Esophagus squamous epithelium (tissue), 4 donors: ENCODE measurements around the gene KIAA1671.

ENCODE experiments used
- CTCF ChIP-seq, 6 experiments: fragments of 450-650 bp in 4 of 6; fragments of 200-600 bp in 2 of 6; sonication (generic) in 2 of 6; IDR thresholded peaks; one replicate each; pipeline ENCODE4 v1.5.1; 2016 to 2019; ENCODE audit warnings: antibody characterized with exemption in 6 of 6, mild to moderate bottlenecking in 4 of 6, moderate library complexity in 4 of 6
- POLR2A ChIP-seq, 4 donors: fragments of 450-650 bp; IDR thresholded peaks; one replicate each; pipeline ENCODE4 v1.6.1; 2017; ENCODE audit warnings: antibody characterized with exemption in 4 of 4, mild to moderate bottlenecking in 4 of 4, moderate library complexity in 3 of 4

GRCh38 chr22:24989135-24989534, 36.6 kb downstream of the KIAA1671 start:
- TF ChIP-seq CTCF (IDR thresholded peaks at IDR 0.05) (no peak), POLR2A (IDR thresholded peaks at IDR 0.05) (no peak)
